Esophagus (tissue), 2 donors: ENCODE measurements around the gene RFX1. TPM values are rescaled to one million over a fixed set of nuclear protein-coding genes. Genes with fewer than 3 reads are reported as not detected.

ENCODE experiments used
- H3K27ac ChIP-seq, 2 donors: one replicate each; pipeline ENCODE4 v1.5.1; 2013; ENCODE audit warnings: low read depth in 2 of 2, mild to moderate bottlenecking in 2 of 2, inconsistent platforms in 1 of 2, low read length in 1 of 2, moderate library complexity in 1 of 2
- H3K27me3 ChIP-seq, 2 donors: one replicate each; pipeline ENCODE4 v1.6.1; 2013; ENCODE audit warnings: low read length in 2 of 2, control low read depth in 1 of 2, mild to moderate bottlenecking in 1 of 2; ENCODE audit not compliant: insufficient read depth in 2 of 2, control insufficient read depth in 1 of 2
- H3K36me3 ChIP-seq, 2 donors: one replicate each; pipeline ENCODE4 v1.6.1; 2013; ENCODE audit warnings: low read length in 1 of 2; ENCODE audit not compliant: control insufficient read depth in 2 of 2, insufficient read depth in 2 of 2
- H3K4me1 ChIP-seq, 2 donors: one replicate each; pipeline ENCODE4 v1.6.1; 2013; ENCODE audit warnings: low read length in 1 of 2; ENCODE audit not compliant: control insufficient read depth in 2 of 2, insufficient read depth in 2 of 2
- H3K4me3 ChIP-seq, 2 donors: one replicate each; pipeline ENCODE4 v1.5.1; 2013; ENCODE audit warnings: low read length in 2 of 2, mild to moderate bottlenecking in 2 of 2, low read depth in 1 of 2, moderate library complexity in 1 of 2
- H3K9me3 ChIP-seq, 2 donors: one replicate each; pipeline ENCODE4 v1.6.1; 2013; ENCODE audit warnings: mild to moderate bottlenecking in 2 of 2, low read depth in 1 of 2, low read length in 1 of 2, moderate library complexity in 1 of 2; ENCODE audit not compliant: control insufficient read depth in 2 of 2, insufficient read depth in 1 of 2
- WGBS, 2 donors: extraction: QIAGEN DNeasy Blood & Tissue Kit; methylation state at CpG; one replicate each; pipeline ENCODE4 v1.1.7; 2013; 5-methylcytosine and 5-hydroxymethylcytosine counted together
- polyA plus RNA-seq, 2 donors: library from polyadenylated mRNA; stranded (reverse); fragments of 200-250 nt; gene quantifications; one replicate each; pipeline ENCODE4 v1.2.3, GENCODE V29; 2013
- donor health status: healthy with polysubstance abuse.
- donor health status: Bipolar disorder and iron deficiency.

The RFX1 gene
- polyA plus RNA-seq, 2 donors, result 3.8 to 6.6 TPM

DNA sequence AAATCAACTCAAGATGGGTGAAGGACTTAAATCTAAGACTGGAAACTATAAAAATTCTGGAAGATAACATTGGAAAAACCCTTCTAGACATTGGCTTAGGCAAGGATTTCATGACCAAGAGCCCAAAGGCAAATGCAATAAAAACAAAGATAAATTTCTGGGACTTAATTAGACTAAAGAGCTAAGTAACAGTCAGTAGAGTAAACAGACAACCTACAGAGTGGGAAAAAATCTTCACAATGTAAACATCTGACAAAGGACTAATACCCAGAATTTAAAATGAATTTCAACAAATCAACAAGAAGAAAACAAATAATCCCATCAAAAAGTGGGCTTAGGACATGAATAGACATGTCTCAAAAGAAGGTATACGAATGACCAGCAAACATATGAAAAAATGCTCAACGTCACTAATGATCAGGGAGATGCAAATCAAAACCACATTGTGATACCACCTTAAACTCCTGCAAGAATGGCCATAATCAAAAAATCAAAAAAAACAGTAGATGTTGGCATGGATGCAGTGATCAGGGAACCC, 6.3 kb upstream of the RFX1 start:
- H3K27me3 ChIP-seq, result no peaks in the 10 kb centered on the region
- no peak overlapping the region for H3K4me3 ChIP-seq
- 72 to 78% methylated on average over 2 of the region's 2 CpGs for WGBS, 2 donors
- no peaks in the 10 kb centered on the region for H3K9me3 ChIP-seq
- H3K4me1 ChIP-seq, result no peaks in the 10 kb centered on the region
- no peaks in the 10 kb centered on the region for H3K36me3 ChIP-seq
- no peak overlapping the region for H3K27ac ChIP-seq

DNA sequence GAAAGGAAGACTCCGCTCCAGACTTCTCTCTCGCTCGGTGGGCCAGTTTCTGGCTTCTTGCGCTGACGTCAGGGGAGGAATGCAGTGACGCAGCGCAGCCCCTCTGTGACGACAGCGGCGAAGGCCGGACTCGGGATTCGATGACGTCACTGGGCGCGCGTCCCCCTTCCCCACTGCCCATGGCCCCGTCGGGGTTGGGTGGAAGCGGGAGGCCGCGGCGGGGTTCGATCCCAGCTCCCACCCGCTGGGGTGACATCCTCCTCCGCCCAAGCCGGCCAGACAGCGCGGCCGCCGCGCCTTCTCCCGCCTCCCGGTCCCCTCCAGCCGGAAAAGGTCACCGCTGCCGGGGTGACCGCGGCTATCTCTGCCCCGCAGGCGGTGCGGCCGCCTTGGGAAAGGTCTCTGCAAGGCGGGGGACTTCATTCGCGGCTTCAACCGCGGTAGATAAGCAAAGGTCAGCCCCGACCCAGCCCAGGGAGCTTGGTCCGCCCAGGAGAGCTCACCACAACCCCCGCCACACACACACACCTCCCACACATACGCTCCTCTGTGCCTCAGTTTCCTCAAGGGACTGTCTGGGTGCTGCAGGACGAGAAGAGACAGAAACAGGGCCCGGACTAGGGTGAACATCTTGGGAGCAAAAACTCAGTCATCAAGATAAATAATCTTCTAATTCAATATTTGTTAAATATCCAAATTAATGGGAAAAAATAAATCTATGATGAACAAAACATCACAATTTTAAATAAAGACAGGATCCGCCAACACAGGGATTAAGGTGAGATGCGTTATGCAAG, 844 bp upstream of the RFX1 start:
- Histone ChIP-seq H3K4me3 (peak overlapping the region; percentile 46 to 82), H3K9me3 (no peaks in the 10 kb centered on the region), H3K4me1 (peaks cover 0 to 3% of the 10 kb centered on the region in 2 donors), H3K27ac (peak overlapping the region; percentile 98 to 100), H3K27me3 (no peaks in the 10 kb centered on the region), H3K36me3 (no peaks in the 10 kb centered on the region)
- 4 to 6% methylated on average over 43 to 56 of the region's 56 CpGs for WGBS, 2 donors

DNA sequence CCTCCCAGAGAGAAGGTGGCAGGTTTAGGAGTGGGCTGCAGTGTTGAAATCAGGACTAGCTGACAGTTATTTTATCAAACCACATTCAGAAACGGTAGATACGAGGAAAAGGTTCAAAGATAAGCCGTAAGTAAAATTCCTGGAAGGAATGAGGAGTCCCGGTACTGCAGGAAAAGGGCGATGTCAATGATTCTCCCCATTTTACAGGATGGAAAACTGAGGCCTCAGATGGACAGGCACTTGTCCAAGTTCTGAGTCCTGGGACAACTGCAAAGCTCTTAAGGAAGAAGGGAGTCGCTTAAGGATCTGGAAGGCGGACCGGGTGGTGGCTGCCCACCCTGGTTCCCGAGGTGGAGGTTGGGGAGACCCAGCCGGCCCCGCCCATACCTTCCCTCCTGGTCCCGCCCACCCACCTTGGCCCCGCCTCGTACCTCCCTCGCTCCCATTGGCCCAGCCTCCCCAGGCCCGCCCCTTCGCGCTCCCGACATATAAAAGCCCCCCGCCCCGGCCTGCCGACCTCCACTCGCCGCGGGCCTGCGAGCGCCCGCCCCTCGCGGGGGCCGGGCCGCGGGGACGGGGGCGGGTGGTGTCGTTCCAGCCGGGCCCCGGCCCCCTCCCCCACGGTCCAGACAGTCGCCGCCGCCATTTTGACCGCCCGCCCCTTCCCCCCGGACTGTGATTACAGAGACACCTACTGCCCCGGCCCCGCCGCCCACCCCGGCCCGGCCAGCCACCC, 603 bp downstream of the RFX1 start:
- Histone ChIP-seq H3K27me3 (no peaks in the 10 kb centered on the region), H3K36me3 (no peaks in the 10 kb centered on the region), H3K4me1 (peaks cover 0 to 5% of the 10 kb centered on the region in 2 donors), H3K9me3 (no peaks in the 10 kb centered on the region), H3K4me3 (peak overlapping the region; percentile 57 to 72), H3K27ac (peak overlapping the region; percentile 96 to 100)
- WGBS, 2 donors, result 5 to 8% methylated on average over 21 to 50 of the region's 50 CpGs

DNA sequence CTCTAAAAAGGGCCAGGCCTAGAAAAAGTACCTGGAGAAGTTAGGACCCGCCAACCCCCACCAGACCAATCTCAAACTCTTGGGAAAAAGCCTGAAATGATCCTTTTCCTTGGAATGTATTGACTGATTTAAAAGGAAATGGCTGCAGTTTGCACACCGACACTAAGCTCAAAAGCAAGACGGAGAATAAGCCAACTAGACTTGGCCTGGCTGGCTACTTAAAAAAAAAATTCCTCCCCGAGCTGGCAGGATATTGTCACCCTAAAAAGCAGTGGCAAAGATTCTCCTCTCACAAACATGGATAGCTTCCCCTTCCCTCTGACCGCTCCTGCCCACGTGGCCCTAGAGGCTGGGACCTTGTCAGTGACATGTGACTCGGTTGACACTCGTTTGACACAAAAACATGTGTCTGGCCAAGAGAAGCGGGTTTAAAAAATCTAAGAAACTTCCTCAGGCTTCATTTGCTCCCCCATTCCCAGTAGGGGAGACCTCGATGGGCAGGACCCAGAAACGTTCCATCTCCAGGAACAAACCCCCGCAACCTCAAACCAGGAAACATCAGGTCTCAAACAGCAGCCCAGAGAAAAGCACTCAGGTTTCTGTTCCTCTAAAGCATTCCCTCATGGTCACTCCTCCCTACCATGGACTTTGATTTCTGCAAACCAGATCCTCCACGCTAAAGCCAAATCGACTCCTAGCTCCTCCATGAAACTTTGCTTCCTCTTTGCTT, 1.3 kb downstream of the RFX1 start:
- Histone ChIP-seq H3K27ac (peak overlapping the region; percentile 96 to 100), H3K4me1 (peaks cover 0 to 5% of the 10 kb centered on the region in 2 donors), H3K36me3 (no peaks in the 10 kb centered on the region), H3K27me3 (no peaks in the 10 kb centered on the region), H3K4me3 (peak overlapping the region in 1 of 2 donors; percentile 5), H3K9me3 (no peaks in the 10 kb centered on the region)
- 12 to 14% methylated on average over 14 of the region's 14 CpGs for whole genome bisulfite sequencing, 2 donors

DNA sequence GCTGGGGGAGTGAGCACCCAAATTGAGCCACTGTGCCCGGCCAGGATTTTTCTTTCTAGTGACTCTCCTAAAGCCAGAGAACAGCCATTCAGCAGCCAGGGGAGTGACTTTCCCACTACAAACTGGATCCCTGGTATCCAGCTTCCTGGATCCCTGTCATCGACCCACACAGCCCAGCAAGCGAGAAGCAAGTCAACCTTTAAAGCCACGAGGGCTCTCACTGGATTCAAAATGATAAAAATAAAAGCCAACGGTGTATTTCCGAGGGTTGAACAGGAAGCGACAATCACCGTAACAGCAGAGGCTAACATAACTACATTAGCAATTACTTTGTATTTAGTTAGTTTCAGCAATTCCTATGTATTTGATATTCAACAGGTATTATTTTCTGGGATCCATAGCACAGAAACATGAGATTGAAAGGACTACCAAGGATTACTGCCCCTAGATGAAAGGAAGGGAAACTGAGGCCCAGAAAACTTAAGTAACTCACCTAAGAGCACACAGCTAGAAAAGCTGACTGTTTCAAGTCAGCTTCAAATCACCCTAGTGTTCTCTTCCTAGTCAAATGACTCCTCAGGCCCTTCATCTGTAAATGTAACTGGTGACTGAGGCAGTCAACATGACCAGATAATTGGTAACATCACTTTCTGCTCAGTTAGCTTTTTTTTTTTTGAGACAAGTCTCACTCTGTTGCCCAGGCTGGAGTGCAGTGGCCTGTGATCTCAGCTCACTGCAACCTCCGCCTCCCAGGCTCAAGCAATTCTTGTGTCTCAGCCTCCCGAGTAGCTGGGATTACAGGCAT, 2.7 kb downstream of the RFX1 start:
- Histone ChIP-seq H3K36me3 (no peaks in the 10 kb centered on the region), H3K4me3 (no peak overlapping the region), H3K9me3 (no peaks in the 10 kb centered on the region), H3K4me1 (peaks cover 0 to 5% of the 10 kb centered on the region in 2 donors), H3K27me3 (no peaks in the 10 kb centered on the region), H3K27ac (peak overlapping the region; percentile 74 to 96)
- WGBS, 2 donors, result 41% methylated on average over 10 of the region's 10 CpGs

DNA sequence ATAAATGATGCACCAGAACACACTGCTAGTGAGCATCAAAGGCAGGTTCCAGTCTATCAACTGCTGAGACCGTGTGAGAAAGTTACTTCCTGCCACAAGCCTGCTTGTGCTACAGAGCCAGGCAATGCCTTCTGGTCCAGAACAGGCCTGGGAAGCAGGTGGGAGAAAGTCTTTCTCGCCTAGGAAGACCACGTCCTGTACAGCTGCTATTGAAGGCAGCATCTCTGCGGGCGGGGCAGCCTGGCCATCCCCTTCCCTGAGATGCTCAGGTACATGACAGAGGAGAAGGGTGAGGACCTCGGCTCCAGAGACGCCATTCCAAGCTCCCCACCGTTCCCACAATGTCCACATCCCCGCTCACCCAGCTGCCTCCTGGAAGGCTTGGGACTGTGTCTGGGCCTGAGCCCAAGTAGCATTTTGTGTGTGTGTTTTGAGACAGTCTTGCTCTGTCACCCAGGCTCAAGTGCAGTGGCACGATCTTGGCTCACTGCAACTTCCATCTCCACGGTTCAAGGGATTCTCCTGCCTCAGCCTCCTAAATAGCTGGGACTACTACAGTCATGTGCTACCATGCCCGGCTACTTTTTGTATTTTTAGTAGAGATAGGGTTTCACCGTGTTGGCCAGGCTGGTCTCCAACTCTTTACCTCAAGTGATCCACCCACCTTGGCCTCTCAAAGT, 3.4 kb downstream of the RFX1 start:
- H3K27ac ChIP-seq, result peak overlapping the region; percentile 67 to 74
- H3K9me3 ChIP-seq, result no peaks in the 10 kb centered on the region
- peaks cover 0 to under 1% of the 10 kb centered on the region in 2 donors for H3K36me3 ChIP-seq
- 53 to 56% methylated on average over 13 of the region's 13 CpGs for WGBS, 2 donors
- peaks cover 0 to 5% of the 10 kb centered on the region in 2 donors for H3K4me1 ChIP-seq
- H3K27me3 ChIP-seq, result no peaks in the 10 kb centered on the region
- H3K4me3 ChIP-seq, result no peak overlapping the region

DNA sequence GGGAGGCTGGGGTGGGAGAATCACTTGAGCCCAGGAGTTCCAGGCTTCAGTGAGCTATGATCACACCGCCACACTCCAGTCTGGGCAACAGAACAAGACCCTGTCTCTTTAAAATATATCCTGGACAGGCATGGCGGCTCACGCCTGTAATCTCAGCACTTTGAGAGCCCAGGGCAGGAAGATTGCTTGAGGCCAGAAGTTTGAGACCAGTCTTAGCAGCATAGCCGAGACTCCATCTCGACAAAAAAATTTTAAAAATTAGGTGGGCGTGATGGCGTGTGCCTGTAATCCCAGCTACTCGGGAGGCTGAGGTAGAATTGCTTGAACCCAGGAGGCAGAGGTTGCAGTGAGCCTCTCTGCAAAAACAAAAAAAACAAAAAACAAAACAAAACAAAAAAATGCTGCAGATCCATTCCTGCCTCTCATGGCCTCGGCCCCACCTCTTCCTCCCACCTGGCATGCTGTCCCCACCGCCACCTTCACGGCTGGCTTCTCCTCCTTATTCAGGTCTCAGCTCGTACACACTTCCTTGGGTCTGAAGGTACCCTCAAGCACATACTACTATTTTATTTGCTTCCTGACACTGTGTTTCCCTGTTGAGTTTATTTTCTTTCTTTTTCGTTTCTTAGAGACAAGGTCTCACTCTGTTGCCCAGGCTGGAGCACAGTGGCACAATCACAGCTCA, 5.3 kb downstream of the RFX1 start:
- Histone ChIP-seq H3K9me3 (no peaks in the 10 kb centered on the region), H3K4me1 (peaks cover 0 to 12% of the 10 kb centered on the region in 2 donors), H3K27ac (peak overlapping the region in 1 of 2 donors; percentile 47), H3K4me3 (no peak overlapping the region), H3K27me3 (no peaks in the 10 kb centered on the region), H3K36me3 (peaks cover 0 to 10% of the 10 kb centered on the region in 2 donors)
- WGBS, 2 donors, result 60 to 61% methylated on average over 13 of the region's 13 CpGs

DNA sequence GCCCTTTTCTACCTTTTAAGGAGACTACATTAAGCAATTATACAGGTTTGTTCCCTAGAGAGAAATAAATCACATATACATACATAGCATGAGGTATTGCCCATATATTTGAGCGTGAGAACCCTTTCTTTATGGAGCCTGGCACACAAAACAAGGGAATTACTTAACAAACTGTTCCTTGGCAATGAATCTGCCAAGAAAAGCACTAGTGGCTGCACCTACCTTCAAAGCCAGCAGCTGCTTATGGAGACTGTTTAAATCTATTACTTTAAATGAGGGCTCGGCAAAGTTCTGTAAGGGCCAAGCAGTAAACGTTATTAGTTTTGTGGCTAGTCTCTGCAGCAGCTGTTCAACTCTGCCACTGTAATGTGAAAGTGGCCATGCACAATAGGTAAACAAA, 7.0 kb downstream of the RFX1 start:
- 97 to 99% methylated on average over 3 of the region's 3 CpGs for WGBS, 2 donors
- peaks cover 0 to 15% of the 10 kb centered on the region in 2 donors for H3K4me1 ChIP-seq
- H3K27me3 ChIP-seq, result no peaks in the 10 kb centered on the region
- H3K36me3 ChIP-seq, result peaks cover 0 to 10% of the 10 kb centered on the region in 2 donors
- no peak overlapping the region for H3K27ac ChIP-seq
- H3K4me3 ChIP-seq, result no peak overlapping the region
- H3K9me3 ChIP-seq, result no peaks in the 10 kb centered on the region
